ENCODE data around the gene C9orf152. TPM values are rescaled to one million over a fixed set of nuclear protein-coding genes. Genes with fewer than 3 reads are reported as not detected.
A peak's percentile ranks its signal among the peaks of the same experiment; 100 is the strongest.

C9orf152 gene
- total and polyA plus RNA-seq, 2 experiments from 2014 or later = not detected

GRCh38 chr9:110257097-110257841 lies 49.3 kb upstream of the C9orf152 start:
- Mint-ChIP-seq H3K36me3 (ENCODE audit: low read depth) (peaks cover 3% of the 10 kb centered on the region; the same call in 2 of the 3 replicates), H3K9me3 (peaks cover 2% of the 10 kb centered on the region; the same call in 1 of the 3 replicates), H3K27me3 (ENCODE audit: insufficient read depth, low read depth, poor library complexity) (peaks cover 19% of the 10 kb centered on the region), H3K27ac (peak overlapping the region; percentile 99), H3K4me1 (peaks cover 44% of the 10 kb centered on the region), H3K4me3 (peak overlapping the region; percentile 98)
- Histone ChIP-seq H3K4me3 (peak overlapping the region; percentile 91), H2AFZ (peak overlapping the region; percentile 94), H3K4me1 (ENCODE audit: insufficient read depth) (peaks cover 27% of the 10 kb centered on the region), H3K27me3 (ENCODE audit: insufficient read depth) (no peaks in the 10 kb centered on the region), H4K20me1 (replicated peaks; ENCODE audit: insufficient read depth) (peaks cover 20% of the 10 kb centered on the region), H3K36me3 (ENCODE audit: insufficient read depth) (no peaks in the 10 kb centered on the region), H3K9me2 (ENCODE audit: insufficient read depth) (no peaks in the 10 kb centered on the region), H3K27ac (ENCODE audit: low read depth) (peak overlapping the region; percentile 68; the same call in 1 of the 2 replicates), H3K79me2 (replicated peaks; ENCODE audit: insufficient read depth) (peaks cover 46% of the 10 kb centered on the region), H3F3A (replicated peaks; ENCODE audit: low read depth) (peaks cover 9% of the 10 kb centered on the region; the same call in 1 of the 2 replicates), H3K4me2 (peak overlapping the region; percentile 85)
- TF ChIP-seq, protein P1, sequence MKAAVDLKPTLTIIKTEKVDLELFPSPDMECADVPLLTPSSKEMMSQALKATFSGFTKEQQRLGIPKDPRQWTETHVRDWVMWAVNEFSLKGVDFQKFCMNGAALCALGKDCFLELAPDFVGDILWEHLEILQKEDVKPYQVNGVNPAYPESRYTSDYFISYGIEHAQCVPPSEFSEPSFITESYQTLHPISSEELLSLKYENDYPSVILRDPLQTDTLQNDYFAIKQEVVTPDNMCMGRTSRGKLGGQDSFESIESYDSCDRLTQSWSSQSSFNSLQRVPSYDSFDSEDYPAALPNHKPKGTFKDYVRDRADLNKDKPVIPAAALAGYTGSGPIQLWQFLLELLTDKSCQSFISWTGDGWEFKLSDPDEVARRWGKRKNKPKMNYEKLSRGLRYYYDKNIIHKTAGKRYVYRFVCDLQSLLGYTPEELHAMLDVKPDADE (IDR thresholded peaks at IDR 0.05) = no peak
- no peak for TF ChIP-seq NANOG (IDR thresholded peaks at IDR 0.05; ENCODE audit: borderline replicate concordance)
- TF ChIP-seq JUNB (IDR thresholded peaks at IDR 0.05; ENCODE audit: unreplicated experiment) = no peak
- no peak for TF ChIP-seq POLR2AphosphoS5 (IDR thresholded peaks at IDR 0.05; ENCODE audit: low read depth)
- TF ChIP-seq EZH2phosphoT487 (IDR thresholded peaks at IDR 0.05; ENCODE audit: unreplicated experiment) = no peak
- no peak for TF ChIP-seq STAT1 (IDR thresholded peaks at IDR 0.05; ENCODE audit: unreplicated experiment)
- no peak for TF ChIP-seq ZNF114 (CRISPR knock-in tag; IDR thresholded peaks at IDR 0.05)
- TF ChIP-seq, protein P2, sequence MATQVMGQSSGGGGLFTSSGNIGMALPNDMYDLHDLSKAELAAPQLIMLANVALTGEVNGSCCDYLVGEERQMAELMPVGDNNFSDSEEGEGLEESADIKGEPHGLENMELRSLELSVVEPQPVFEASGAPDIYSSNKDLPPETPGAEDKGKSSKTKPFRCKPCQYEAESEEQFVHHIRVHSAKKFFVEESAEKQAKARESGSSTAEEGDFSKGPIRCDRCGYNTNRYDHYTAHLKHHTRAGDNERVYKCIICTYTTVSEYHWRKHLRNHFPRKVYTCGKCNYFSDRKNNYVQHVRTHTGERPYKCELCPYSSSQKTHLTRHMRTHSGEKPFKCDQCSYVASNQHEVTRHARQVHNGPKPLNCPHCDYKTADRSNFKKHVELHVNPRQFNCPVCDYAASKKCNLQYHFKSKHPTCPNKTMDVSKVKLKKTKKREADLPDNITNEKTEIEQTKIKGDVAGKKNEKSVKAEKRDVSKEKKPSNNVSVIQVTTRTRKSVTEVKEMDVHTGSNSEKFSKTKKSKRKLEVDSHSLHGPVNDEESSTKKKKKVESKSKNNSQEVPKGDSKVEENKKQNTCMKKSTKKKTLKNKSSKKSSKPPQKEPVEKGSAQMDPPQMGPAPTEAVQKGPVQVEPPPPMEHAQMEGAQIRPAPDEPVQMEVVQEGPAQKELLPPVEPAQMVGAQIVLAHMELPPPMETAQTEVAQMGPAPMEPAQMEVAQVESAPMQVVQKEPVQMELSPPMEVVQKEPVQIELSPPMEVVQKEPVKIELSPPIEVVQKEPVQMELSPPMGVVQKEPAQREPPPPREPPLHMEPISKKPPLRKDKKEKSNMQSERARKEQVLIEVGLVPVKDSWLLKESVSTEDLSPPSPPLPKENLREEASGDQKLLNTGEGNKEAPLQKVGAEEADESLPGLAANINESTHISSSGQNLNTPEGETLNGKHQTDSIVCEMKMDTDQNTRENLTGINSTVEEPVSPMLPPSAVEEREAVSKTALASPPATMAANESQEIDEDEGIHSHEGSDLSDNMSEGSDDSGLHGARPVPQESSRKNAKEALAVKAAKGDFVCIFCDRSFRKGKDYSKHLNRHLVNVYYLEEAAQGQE (IDR thresholded peaks at IDR 0.05; ENCODE audit: unreplicated experiment) = no peak
- no peak for TF ChIP-seq EZH2 (IDR thresholded peaks at IDR 0.05; ENCODE audit: low read depth, unreplicated experiment)
- no peak for TF ChIP-seq ZNF331 (CRISPR knock-in tag; IDR thresholded peaks at IDR 0.05; ENCODE audit: low read depth)
- TF ChIP-seq, protein P3, sequence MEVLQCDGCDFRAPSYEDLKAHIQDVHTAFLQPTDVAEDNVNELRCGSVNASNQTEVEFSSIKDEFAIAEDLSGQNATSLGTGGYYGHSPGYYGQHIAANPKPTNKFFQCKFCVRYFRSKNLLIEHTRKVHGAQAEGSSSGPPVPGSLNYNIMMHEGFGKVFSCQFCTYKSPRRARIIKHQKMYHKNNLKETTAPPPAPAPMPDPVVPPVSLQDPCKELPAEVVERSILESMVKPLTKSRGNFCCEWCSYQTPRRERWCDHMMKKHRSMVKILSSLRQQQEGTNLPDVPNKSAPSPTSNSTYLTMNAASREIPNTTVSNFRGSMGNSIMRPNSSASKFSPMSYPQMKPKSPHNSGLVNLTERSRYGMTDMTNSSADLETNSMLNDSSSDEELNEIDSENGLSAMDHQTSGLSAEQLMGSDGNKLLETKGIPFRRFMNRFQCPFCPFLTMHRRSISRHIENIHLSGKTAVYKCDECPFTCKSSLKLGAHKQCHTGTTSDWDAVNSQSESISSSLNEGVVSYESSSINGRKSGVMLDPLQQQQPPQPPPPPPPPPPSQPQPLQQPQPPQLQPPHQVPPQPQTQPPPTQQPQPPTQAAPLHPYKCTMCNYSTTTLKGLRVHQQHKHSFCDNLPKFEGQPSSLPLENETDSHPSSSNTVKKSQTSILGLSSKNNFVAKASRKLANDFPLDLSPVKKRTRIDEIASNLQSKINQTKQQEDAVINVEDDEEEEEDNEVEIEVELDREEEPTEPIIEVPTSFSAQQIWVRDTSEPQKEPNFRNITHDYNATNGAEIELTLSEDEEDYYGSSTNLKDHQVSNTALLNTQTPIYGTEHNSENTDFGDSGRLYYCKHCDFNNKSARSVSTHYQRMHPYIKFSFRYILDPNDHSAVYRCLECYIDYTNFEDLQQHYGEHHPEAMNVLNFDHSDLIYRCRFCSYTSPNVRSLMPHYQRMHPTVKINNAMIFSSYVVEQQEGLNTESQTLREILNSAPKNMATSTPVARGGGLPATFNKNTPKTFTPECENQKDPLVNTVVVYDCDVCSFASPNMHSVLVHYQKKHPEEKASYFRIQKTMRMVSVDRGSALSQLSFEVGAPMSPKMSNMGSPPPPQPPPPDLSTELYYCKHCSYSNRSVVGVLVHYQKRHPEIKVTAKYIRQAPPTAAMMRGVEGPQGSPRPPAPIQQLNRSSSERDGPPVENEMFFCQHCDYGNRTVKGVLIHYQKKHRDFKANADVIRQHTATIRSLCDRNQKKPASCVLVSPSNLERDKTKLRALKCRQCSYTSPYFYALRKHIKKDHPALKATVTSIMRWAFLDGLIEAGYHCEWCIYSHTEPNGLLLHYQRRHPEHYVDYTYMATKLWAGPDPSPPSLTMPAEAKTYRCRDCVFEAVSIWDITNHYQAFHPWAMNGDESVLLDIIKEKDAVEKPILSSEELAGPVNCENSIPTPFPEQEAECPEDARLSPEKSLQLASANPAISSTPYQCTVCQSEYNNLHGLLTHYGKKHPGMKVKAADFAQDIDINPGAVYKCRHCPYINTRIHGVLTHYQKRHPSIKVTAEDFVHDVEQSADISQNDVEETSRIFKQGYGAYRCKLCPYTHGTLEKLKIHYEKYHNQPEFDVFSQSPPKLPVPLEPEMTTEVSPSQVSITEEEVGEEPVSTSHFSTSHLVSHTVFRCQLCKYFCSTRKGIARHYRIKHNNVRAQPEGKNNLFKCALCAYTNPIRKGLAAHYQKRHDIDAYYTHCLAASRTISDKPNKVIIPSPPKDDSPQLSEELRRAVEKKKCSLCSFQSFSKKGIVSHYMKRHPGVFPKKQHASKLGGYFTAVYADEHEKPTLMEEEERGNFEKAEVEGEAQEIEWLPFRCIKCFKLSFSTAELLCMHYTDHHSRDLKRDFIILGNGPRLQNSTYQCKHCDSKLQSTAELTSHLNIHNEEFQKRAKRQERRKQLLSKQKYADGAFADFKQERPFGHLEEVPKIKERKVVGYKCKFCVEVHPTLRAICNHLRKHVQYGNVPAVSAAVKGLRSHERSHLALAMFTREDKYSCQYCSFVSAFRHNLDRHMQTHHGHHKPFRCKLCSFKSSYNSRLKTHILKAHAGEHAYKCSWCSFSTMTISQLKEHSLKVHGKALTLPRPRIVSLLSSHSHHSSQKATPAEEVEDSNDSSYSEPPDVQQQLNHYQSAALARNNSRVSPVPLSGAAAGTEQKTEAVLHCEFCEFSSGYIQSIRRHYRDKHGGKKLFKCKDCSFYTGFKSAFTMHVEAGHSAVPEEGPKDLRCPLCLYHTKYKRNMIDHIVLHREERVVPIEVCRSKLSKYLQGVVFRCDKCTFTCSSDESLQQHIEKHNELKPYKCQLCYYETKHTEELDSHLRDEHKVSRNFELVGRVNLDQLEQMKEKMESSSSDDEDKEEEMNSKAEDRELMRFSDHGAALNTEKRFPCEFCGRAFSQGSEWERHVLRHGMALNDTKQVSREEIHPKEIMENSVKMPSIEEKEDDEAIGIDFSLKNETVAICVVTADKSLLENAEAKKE (CRISPR knock-in tag; IDR thresholded peaks at IDR 0.05) = no peak
- TF ChIP-seq CTCF (conservative IDR thresholded peaks at IDR 0.05; ENCODE audit: low read depth in 2 of 2) = no peak
- no peak for TF ChIP-seq CREB1 (CRISPR knock-in tag; IDR thresholded peaks at IDR 0.05; ENCODE audit: low read depth)
- ATAC-seq = peak; percentile 22
- peak; percentile 31 for DNase-seq (ENCODE audit: low spot score)
